Measurements from ENCODE around the gene ATXN3L.

DNA sequence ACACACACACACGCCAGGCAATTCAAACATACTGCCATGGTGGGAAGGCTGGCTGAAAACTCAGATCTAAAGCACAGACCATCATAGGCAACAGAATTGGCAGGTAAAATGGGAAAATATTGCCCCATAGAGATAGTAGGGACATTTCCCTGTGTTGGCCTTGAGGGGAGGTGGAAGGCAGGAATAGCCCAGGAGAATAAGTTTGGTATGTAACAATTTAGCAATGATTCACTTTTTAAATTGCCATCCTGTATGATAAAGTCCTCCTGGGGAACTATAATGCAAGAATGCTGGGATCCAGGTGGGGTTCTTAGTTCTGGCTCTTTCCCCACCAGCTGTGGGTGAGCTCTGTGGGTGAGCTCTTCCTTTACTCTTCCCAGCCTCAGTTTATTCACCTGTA lies 51.0 kb downstream of the ATXN3L start:
- TF ChIP-seq, protein P1, sequence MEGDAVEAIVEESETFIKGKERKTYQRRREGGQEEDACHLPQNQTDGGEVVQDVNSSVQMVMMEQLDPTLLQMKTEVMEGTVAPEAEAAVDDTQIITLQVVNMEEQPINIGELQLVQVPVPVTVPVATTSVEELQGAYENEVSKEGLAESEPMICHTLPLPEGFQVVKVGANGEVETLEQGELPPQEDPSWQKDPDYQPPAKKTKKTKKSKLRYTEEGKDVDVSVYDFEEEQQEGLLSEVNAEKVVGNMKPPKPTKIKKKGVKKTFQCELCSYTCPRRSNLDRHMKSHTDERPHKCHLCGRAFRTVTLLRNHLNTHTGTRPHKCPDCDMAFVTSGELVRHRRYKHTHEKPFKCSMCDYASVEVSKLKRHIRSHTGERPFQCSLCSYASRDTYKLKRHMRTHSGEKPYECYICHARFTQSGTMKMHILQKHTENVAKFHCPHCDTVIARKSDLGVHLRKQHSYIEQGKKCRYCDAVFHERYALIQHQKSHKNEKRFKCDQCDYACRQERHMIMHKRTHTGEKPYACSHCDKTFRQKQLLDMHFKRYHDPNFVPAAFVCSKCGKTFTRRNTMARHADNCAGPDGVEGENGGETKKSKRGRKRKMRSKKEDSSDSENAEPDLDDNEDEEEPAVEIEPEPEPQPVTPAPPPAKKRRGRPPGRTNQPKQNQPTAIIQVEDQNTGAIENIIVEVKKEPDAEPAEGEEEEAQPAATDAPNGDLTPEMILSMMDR (IDR thresholded peaks at IDR 0.05), result no peak
- TF ChIP-seq POLR2AphosphoS5 (IDR thresholded peaks at IDR 0.05), result no peak

All from sigmoid colon (tissue), 4 donors.